AG09319 (cell line): ENCODE results near the gene BHLHE23.

Source experiments
- DNase-seq: peaks from one replicate; pipeline ENCODE4 v3.0.0-alpha.2; 2010; ENCODE audit warnings: low read depth; ENCODE audit errors: extremely low read depth
- CTCF ChIP-seq: IDR thresholded peaks from 2 replicates; pipeline ENCODE4 v1.5.1; 2011; ENCODE audit warnings: low read depth, mild to moderate bottlenecking, inconsistent platforms, low read length, moderate library complexity

The BHLHE23 gene

GRCh38 chr20:62977613-62978560 is 28.9 kb downstream of the BHLHE23 start:
- TF ChIP-seq CTCF, result no peak
- DNase-seq, result no peak

- DNase-seq, result no peak
- no peak for TF ChIP-seq CTCF
These were observed 29.9 kb downstream of the BHLHE23 start for GRCh38 chr20:62976886-62977285.

- no peak for TF ChIP-seq CTCF
- DNase-seq, result no peak
These were observed 30.8 kb downstream of the BHLHE23 start for GRCh38 chr20:62975812-62976508.

GRCh38 chr20:62975251-62975760 is 31.5 kb downstream of the BHLHE23 start:
- no peak for DNase-seq
- no peak for TF ChIP-seq CTCF

GRCh38 chr20:62972845-62973745 is 33.7 kb downstream of the BHLHE23 start:
- DNase-seq, result no peak
- TF ChIP-seq CTCF, result no peak

GRCh38 chr20:62971950-62972844 is 34.6 kb downstream of the BHLHE23 start:
- peak; percentile 93 for TF ChIP-seq CTCF
- peak; percentile 28 for DNase-seq
